NCI-H1105 (cell line): Measurements from ENCODE around the gene MLLT1.
A peak's percentile ranks its signal among the peaks of the same experiment; 100 is the strongest.
"Not testable (repeated sequence)": the region's sequence is repeated elsewhere in the genome, so short reads cannot be mapped to it uniquely, and the experiment has no call there.

Source experiments
- DNase-seq: peaks from one replicate; lab custom pipeline; 2025; lab: John Stamatoyannopoulos, UW

Gene MLLT1, protein sequence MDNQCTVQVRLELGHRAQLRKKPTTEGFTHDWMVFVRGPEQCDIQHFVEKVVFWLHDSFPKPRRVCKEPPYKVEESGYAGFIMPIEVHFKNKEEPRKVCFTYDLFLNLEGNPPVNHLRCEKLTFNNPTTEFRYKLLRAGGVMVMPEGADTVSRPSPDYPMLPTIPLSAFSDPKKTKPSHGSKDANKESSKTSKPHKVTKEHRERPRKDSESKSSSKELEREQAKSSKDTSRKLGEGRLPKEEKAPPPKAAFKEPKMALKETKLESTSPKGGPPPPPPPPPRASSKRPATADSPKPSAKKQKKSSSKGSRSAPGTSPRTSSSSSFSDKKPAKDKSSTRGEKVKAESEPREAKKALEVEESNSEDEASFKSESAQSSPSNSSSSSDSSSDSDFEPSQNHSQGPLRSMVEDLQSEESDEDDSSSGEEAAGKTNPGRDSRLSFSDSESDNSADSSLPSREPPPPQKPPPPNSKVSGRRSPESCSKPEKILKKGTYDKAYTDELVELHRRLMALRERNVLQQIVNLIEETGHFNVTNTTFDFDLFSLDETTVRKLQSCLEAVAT

DNA sequence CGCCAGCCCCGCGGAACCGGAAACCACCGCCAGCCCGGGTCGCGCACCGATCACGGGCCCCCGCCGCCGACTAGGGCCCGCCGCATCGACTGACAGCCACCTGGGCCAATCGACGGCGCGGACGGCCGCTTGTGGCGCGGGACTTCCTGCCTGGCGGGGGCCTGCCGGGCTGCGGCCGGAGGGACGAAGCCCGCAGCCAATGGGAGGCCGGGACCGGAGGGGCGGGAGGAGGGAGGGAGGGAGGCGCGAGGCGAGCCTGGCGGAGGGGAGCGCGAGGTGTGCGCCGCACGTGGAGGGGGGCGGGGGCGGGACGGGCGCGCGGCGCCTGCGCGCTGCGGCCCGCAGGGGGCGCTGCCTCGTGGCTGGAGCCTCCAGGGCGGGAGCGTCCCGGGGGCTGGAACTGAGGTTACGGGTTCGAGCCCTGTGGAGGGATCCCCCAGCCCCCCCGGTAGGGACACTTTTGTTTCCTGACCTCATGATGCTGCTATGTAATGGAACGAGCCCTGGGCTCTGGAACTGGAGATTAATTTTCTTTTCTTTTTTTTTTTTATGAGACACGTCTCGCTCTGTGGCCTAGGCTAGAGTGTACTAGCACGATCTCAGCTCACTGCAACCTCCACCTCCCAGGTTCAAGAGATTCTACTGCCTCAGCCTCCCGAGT is at the start of gene MLLT1:
MLLT1 (minus strand) TSS at position 45 of the 661 bp plus-strand sequence. CDS start 191 bp downstream, outside the sequence.
- peak; percentile 94 for DNase-seq

DNA sequence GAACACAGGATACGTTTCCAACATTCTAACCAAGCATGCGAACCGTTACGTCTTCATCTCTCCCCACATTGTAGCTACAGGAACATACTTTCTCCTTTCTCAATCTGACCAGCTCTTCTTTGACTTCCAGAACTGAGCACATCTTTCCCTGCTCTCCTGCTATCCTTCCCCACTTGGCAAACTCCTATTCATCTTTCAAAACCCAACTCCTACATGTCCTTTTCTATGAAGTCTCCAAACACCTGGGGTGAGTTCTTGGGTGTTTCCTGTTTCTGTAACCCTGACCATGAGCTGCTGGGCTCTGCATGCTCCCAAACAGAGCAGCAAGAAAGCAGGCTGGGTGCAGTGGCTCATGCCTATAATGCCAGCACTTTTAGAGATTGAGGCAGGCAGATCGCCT is 47.0 kb upstream of the MLLT1 start:
- no peak for DNase-seq

- no peak for DNase-seq
Observed at GRCh38 chr19:6325614-6326013, 45.8 kb upstream of the MLLT1 start.

DNA sequence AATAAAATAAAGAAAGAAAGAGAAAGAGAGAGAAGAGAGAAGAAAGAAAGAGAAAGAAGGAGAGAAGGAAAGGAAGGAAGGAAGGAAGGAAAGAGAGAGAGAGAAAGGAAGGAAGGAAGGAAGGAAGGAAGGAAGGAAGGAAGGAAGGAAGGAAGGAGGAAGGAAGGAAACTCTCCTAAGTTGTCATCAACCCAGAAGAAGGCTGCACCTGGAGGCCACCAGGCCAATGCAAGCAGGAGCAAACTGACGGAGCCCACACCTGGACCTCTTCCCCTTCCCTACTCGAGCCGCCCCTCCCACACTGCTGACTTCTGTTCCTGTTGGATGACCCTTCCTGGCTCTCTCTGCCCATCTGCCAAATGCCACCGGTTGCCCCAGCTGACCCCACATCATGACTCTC is 45.0 kb upstream of the MLLT1 start:
- DNase-seq = no peak

- DNase-seq = no peak
Observed at GRCh38 chr19:6322284-6322683, 42.5 kb upstream of the MLLT1 start.

- no peak for DNase-seq
Observed at GRCh38 chr19:6319376-6319775, 39.6 kb upstream of the MLLT1 start.

DNA sequence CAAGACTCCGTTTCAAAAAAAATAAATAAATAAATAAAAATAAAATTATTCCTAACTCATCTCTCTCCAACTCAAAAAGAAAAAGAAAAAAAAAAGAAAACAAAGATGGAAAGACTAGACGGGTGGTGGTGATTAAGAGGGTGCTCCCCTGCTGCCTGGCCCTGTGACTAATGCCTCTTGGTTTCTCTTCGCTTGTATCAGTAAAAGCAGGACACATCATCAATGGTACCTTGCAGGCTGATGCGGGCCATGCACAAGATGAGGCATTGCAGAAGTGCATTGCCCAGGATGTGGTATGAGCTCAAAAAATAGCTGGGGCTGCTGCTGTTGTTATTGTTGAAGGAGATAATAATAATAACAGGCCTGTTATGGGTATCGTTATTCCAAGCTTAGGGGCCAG is 39.0 kb upstream of the MLLT1 start:
- DNase-seq = no peak

DNA sequence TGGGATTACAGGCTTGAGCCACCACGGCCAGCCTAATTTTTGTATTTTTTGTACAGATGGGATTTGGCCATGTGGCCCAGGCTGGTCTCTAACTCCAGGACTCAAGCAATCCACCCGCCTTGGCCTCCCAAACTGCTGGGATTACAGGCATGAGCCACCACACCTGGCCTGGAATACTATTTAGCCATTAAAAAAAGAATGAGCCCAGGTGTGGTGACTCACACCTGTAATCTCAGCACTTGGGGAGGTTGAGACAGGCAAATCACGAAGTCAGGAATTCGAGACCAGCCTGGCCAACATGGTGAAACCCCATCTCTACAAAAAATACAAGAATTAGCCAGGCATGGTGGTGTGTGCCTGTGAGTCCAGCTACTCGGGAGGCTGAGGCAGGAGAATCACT is 35.9 kb upstream of the MLLT1 start:
- DNase-seq = not testable (repeated sequence)

DNA sequence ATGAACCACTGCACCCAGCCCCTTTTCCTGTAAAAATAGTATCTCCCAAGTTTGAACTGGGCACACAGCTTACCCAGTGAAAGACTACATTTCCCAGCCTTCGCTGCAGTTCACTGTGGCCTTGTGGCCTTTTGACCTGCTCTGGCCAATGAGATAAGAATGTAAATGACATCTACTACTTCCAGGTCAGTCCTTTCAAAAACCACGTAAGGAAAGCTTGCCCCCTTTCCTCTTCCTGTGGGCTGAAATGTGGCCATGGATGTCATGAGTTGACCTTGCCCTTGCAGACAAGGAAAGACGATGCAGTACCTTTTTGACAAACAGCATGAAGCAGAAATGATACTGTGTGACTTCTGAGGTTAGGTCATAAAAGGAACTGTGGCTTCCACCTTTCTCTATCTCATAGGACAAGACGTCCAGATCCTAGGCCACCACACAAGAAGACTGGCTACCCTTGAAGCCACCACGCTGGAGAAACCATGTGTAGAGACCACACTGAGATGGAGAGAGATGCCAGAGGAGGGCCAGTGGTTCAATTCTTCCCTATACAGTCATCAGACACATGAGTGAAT is 33.7 kb upstream of the MLLT1 start:
- no peak for DNase-seq

DNA sequence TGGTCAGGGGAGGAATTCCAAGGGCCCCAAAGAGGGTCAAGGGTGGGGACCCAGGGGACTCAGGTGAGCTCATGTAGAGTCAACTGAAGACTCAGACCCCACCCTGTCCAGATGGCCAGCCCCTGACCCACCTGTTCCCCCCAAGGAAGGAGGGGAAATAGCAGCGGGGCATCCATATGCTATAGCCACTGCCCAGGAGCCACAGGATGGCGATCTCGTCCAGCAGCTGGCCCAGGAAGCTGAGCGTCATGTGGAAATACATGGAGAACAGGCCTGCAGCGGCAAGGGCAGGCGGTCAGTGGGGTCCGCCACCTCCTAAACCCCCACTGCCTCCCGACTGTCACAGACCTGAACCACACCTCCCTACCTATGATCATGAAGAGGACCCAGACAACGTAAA is 32.2 kb upstream of the MLLT1 start:
- no peak for DNase-seq

DNA sequence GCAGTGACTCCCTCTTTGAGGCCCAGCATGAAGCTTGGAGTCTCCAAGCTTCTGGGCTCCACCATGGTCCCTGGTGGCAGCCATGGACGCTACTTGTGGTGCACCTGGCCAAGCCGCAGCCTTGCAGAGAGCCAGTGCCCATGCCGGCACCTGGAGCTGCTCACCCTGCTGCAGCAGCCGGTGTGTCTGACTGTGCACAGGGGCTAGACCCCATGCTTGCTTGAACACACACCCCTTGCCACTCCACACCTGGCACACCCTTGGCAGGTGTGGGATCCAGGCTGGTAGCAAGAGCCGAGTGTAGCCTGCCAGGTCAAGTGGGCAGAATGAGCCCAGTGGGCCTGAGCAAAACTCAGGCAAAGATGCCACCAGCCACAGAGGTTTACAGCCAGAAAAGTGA is 18.6 kb upstream of the MLLT1 start:
- no peak for DNase-seq

DNA sequence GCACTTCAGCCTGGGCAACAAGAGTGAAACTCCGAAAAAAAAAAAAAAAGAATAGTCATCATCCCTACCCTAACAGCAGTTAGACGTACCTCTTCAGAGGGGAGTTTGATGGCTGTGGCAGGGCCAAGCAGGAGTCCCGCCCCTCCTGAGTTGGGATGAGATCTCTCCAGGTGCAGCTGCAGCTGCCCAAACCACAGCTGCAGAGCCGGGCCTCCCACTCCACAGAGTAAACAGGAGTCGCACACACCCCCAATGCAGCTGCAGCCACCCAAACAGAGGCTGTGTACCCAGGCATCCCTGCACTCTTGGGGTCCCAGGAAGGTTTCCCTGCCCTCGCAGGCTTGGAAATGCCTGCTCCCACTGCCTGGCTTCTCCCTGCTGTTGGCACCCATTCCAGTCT is 17.4 kb upstream of the MLLT1 start:
- no peak for DNase-seq

DNA sequence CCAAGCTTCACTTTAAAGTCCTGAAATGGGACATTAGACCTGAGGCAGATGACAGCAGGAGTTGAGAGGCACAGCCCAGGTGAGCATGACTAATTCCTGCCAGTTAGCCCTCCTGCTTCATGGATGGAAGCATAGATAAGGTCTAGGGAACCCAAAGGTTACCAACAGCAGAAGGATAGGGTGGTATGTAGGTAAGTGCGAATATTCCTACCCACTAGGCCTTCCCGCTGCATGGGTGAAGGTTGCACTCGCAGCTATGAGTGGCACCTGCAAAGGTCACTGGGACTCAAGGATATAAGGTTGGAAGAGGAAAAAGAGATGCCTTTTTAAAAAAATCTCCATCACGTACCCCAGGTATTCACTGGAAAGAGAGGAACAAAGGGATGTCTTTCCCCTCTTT is 12.2 kb upstream of the MLLT1 start:
- no peak for DNase-seq

DNA sequence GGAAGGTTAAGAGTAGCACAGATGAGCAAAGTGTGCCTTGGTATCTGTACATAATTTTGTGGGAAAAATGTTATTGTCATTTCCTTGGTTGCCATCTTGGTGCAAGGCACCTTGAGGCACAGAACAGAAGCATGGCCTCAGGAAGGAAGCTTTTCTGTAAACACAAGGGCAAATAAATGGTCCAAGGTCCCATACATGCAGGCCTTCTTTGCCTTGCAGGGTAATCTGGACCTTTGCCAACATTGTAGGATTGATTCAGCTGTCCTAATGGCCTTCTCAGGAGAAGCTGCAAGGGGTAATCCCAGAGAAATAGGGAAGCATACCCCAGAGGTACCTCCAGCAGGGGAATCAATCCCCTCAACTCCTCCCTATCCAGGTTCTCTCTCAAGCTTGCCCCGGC is 9.0 kb upstream of the MLLT1 start:
- no peak for DNase-seq

DNA sequence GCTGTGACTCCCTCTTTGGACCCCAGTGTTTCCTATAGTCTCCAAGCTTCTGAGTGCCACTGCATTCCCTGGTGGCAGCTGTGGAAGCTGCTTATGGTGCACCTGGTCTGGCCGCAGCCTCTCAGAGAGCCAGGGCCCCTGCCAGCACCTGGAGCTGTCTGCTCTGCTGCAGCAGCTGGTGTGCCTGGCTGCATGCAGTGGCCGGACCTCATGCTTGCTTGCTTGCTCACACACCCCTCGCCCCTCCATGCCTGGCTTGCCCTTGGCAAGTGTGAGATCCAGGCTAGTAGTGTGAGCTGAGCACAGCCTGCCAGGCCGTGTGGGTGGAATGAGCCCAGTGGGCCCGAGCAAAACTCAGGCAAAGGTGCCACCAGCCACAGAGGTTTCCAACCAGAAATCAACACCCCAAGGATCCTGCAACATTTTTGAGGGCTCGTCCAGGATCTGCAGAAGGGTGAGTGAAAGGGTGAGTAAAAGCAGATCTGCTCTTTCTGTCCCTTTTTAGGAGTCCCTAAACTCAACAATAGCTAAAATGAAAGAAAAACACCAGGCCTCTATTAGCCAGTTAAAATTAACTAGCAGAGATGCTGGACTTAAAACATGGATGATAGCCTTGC is 7.6 kb upstream of the MLLT1 start:
- no peak for DNase-seq

- no peak for DNase-seq
Observed at GRCh38 chr19:6286676-6287075, 6.9 kb upstream of the MLLT1 start.

- DNase-seq = not testable (repeated sequence)
Observed at GRCh38 chr19:6282393-6282792, 2.6 kb upstream of the MLLT1 start.

DNA sequence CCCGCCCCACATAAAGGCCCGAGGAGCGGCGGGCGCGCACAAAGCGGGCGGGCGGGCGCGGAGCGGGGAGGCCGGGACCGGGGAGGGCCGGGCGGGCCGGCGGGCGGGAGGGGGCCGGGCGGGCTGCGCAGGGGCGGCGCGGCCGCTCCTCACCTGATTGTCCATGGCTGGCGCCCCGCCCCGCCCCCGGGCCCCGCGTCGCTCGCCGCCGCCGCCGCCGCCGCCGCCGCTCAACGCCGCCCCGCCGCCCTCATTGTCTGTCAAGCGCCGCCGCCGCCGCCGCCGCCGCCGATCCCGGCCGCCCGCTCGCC is 200 bp downstream of the MLLT1 start:
- DNase-seq = no peak

DNA sequence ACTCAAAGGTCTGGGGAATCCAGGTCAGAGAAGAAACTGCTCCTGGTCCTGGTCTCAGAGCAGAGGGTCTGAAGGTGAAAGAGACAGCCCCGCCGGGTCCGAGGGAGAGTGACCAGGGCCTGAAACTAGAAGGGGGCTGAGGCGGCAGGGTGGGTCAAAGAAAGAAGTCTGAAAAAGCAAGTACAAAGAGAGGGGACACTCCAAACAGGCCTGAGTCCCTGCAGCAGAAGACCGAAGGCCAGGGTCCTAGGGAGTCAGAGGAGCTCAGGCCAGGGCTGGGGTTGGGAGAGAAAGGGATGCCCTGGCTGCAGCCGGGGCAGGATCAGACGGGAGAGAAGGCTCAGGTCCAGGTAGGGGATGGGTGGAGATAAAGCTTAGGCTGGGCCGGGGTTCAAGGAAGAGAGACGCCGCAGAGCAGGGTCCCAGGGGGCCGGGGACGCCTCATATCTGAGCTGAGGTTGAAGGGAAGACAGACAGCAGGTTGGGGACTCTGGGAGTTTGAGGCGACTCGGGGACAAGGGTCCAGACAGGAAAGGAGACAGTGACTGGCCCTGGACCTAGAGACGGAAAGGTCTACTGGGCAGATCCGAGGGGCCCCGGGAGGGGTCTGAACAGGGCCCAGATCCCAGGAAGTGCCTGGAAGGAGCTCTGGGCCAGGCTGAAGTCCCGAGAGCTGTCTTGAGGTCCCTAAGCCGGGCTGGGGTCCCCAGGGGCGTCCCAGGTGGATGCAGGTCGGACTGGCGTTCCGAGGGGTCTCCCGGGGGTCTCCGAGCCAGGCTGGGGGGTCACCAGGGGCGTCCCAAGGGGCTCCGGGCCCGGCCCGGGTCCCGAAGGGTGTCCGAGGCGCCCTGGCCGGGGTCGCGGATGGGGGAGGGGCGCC is 795 bp downstream of the MLLT1 start:
- no peak for DNase-seq

DNA sequence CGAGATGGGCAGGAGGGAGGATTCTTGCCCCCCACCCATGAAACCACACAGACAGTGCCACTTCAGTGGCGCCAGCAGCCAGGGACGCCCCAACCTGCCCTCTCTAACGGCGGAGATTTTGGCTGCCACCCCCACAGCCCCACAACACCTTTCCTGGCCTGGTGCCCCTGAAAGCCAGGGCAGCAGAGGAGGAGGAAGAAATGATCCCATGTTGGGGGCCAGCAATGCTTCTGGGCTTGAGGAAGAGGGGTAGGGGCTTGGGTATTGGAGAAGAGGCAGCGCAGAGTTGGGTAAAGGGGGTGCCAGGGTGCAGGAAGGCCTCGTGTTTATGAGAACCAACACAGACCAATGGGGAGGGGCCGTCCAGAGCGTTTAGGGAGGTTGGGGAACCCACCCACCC is 1.7 kb downstream of the MLLT1 start:
- DNase-seq = no peak

DNA sequence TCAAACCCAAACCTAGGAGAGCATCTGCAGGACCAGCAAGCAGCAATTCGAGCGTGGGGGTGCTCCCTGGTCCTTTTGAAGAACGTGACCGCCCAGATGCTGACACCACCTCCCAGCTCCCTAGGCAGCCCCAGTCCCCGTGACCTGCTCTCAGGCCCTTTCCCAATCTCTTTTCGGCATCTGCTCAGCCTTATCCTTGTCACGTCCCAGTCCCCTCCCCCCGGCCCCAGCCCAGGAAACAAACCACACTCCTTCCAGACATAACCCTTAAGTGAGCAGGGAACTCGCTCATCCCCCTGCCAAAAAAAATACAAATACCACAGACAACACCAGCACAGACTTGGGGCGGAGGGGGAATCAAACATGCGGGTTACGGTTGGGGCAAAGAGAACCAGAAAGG is 3.3 kb downstream of the MLLT1 start:
- no peak for DNase-seq
